ENCODE data around the gene JMJD8.

GRCh38 chr16:671353-672131 is 12.6 kb downstream of the JMJD8 start:
- TF ChIP-seq CTCF (IDR thresholded peaks at IDR 0.05; ENCODE audit: low read length) (no peak), EZH2phosphoT487 (IDR thresholded peaks at IDR 0.05; ENCODE audit: low read length) (no peak), EZH2 (optimal IDR thresholded peaks at IDR 0.05; ENCODE audit: low read depth, low read length) (no peak)

Measured in MM.1S (cell line).